HG03354 (cell line): ENCODE results near the gene ATG7.
A peak's percentile ranks its signal among the peaks of the same experiment; 100 is the strongest.
"Not testable (repeated sequence)": the region's sequence is repeated elsewhere in the genome, so short reads cannot be mapped to it uniquely, and the experiment has no call there.

Experiments used
- ATAC-seq: cut with Tn5 transposase; IDR thresholded peaks from one replicate; pipeline ENCODE4 v1.9.1; 2021; ENCODE audit warnings: mild to moderate bottlenecking; ENCODE audit not compliant: unreplicated experiment, poor library complexity, severe bottlenecking

The ATG7 gene

GRCh38 chr3:11570789-11571495, 298.7 kb downstream of the ATG7 start:
- ATAC-seq = no peak

- ATAC-seq = not testable (repeated sequence)
These were observed 300.5 kb downstream of the ATG7 start for GRCh38 chr3:11572660-11573059.

GRCh38 chr3:11574981-11575669, 302.9 kb downstream of the ATG7 start:
- no peak for ATAC-seq

GRCh38 chr3:11575677-11576076, 303.5 kb downstream of the ATG7 start:
- no peak for ATAC-seq

- ATAC-seq = no peak
These were observed 304.3 kb downstream of the ATG7 start for GRCh38 chr3:11576453-11576852.

- ATAC-seq = no peak
These were observed 306.0 kb downstream of the ATG7 start for GRCh38 chr3:11578169-11578568.

- no peak for ATAC-seq
These were observed 308.4 kb downstream of the ATG7 start for GRCh38 chr3:11580645-11581044.

GRCh38 chr3:11581237-11582190, 309.3 kb downstream of the ATG7 start:
- no peak for ATAC-seq

GRCh38 chr3:11582191-11582968, 310.2 kb downstream of the ATG7 start:
- peak; percentile 57 for ATAC-seq

GRCh38 chr3:11583235-11583634, 311.0 kb downstream of the ATG7 start:
- ATAC-seq = no peak

- no peak for ATAC-seq
These were observed 311.4 kb downstream of the ATG7 start for GRCh38 chr3:11583638-11584046.

- no peak for ATAC-seq
These were observed 312.4 kb downstream of the ATG7 start for GRCh38 chr3:11584570-11584969.

GRCh38 chr3:11587766-11588165, 315.6 kb downstream of the ATG7 start:
- ATAC-seq = no peak

GRCh38 chr3:11588338-11588737, 316.1 kb downstream of the ATG7 start:
- no peak for ATAC-seq

GRCh38 chr3:11588755-11589154, 316.6 kb downstream of the ATG7 start:
- ATAC-seq = no peak

GRCh38 chr3:11589706-11590105, 317.5 kb downstream of the ATG7 start:
- ATAC-seq = no peak

- ATAC-seq = no peak
These were observed 318.8 kb downstream of the ATG7 start for GRCh38 chr3:11591002-11591355.

GRCh38 chr3:11591391-11592282, 319.4 kb downstream of the ATG7 start:
- ATAC-seq = no peak
